ENCODE data around the gene ABCA7.

The ABCA7 gene

DNA sequence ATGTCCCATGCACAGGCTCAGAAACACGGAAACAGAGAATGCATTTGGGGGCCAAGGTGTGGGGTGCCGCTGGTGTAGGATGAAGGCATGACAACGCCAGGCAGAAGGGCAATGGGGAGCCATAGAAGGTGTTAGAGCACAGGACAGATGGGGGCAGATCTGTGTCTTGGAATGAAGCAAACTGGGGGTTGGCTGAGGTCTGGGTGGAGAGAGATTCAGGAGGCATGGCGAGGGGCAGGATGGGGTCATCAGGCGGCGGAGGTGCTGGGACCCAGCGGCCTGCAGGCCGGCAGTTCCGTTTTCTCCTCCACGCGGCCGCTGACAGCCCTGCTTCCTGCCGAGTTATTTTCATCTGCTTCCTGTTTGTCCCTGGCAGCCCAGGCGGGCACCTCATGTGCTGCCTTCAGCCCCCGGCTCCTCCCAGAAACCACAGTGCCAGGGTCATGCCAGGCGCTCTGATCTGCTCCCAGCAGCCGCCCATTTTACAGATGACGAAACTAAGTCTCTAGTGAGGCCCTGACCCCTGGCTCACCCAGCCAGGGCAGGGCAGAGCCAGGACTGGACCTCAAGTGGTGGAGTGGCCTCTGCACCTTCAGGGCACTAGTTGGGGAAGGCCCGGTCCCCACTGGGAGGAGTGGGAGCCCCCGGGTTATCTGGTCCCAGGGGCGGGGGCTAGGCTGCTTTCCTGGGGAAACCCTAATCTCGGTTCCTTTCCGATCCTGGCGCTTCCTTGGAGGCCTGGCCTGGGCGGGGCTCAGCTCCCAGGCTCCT is 29.3 kb downstream of the ABCA7 start:
- no peaks in the 10 kb centered on the region for H3K9me3 ChIP-seq
- no peak overlapping the region for H3K27ac ChIP-seq
- no peaks in the 10 kb centered on the region for H3K36me3 ChIP-seq
- intact Hi-C loops (cut with DNase I; ENCODE audit: low total_unique reads), result no loop called here
- peaks cover 0 to 80% of the 10 kb centered on the region in 2 donors for H3K27me3 ChIP-seq
- H3K4me3 ChIP-seq, result peak overlapping the region in 1 of 2 donors; percentile 51
- peaks cover 3 to 58% (median 47%) of the 10 kb centered on the region in 4 donors for H3K4me1 ChIP-seq
- TF ChIP-seq, protein P1, sequence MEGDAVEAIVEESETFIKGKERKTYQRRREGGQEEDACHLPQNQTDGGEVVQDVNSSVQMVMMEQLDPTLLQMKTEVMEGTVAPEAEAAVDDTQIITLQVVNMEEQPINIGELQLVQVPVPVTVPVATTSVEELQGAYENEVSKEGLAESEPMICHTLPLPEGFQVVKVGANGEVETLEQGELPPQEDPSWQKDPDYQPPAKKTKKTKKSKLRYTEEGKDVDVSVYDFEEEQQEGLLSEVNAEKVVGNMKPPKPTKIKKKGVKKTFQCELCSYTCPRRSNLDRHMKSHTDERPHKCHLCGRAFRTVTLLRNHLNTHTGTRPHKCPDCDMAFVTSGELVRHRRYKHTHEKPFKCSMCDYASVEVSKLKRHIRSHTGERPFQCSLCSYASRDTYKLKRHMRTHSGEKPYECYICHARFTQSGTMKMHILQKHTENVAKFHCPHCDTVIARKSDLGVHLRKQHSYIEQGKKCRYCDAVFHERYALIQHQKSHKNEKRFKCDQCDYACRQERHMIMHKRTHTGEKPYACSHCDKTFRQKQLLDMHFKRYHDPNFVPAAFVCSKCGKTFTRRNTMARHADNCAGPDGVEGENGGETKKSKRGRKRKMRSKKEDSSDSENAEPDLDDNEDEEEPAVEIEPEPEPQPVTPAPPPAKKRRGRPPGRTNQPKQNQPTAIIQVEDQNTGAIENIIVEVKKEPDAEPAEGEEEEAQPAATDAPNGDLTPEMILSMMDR (IDR thresholded peaks at IDR 0.05), result no peak
- DNase-seq, result peak; percentile 76 to 82

DNA sequence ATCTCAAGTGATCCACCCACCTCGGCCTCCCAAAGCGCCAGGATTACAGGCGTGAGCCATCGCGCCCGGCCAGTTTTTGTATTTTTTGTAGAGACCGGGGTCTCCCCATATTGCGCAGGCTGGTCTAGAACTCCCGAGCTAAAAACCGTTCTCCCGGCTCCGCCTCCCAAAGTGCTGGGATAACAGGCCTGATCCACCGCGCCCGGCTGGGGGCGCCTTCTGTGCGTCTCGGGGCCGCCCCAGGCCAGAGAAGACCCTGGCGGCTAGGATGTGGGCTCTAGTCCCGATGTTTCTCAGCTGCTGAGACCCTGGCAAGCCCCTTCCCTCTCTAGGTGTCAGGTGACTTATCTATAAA is 30.6 kb downstream of the ABCA7 start:
- no peaks in the 10 kb centered on the region for H3K9me3 ChIP-seq
- intact Hi-C loops (cut with DNase I; ENCODE audit: low total_unique reads), result no loop called here
- no peak overlapping the region for H3K4me3 ChIP-seq
- TF ChIP-seq, protein P1 (IDR thresholded peaks at IDR 0.05), result no peak
- H3K27ac ChIP-seq, result no peak overlapping the region
- DNase-seq, result no peak
- H3K27me3 ChIP-seq, result peaks cover 0 to 76% of the 10 kb centered on the region in 2 donors
- no peaks in the 10 kb centered on the region for H3K36me3 ChIP-seq
- H3K4me1 ChIP-seq, result peaks cover 3 to 45% (median 35%) of the 10 kb centered on the region in 4 donors

DNA sequence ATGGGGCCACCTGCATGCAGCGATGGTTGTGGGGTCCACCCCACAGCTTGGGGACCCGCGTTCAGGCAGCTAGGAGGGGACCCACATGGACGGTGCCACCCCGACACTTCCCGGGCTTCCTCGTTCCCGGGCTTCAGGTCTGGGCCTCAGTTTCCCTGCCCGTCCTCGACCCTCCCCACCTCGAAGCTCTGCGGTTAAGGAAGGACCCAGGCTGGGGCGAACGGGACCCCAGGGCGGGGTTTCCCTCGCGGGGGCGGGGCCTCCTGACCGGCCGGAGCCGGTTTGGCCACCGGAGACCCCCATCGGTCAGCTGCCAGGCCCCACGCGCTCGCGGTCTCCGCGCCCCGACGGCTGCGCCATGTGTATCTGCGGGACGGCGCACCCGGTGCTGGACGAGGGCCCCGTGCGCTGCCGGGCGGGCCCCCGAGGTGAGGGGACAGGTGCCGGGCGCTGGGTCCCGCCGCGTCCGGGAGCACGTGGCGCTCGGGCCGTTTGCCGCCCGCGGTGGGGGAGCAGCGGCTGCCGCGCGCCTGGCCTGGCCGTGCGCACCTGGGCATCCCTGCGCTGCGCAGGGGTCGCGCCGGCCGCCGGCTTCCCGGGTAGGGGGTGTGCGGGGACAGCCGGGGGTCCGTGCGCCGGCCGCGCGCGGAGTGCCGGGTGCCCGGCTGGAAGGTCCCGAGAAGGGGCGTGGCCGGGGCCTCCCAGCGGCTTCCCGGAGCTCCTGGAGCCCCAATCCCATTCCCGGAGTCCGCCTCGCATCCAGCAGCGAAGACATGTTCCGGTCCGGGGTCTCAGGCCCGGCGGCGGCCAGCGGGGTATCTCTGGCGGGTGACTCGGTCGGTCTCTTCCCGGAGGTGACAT is 31.3 kb downstream of the ABCA7 start:
- intact Hi-C loops (cut with DNase I; ENCODE audit: low total_unique reads), result no loop called here
- TF ChIP-seq, protein P1 (IDR thresholded peaks at IDR 0.05), result no peak
- Histone ChIP-seq H3K36me3 (no peaks in the 10 kb centered on the region), H3K4me3 (peak overlapping the region in 1 of 2 donors; percentile 23), H3K4me1 (peaks cover 3 to 39% (median 31%) of the 10 kb centered on the region in 4 donors), H3K9me3 (no peaks in the 10 kb centered on the region), H3K27me3 (peaks cover 0 to 70% of the 10 kb centered on the region in 2 donors), H3K27ac (no peak overlapping the region)
- DNase-seq, result no peak

DNA sequence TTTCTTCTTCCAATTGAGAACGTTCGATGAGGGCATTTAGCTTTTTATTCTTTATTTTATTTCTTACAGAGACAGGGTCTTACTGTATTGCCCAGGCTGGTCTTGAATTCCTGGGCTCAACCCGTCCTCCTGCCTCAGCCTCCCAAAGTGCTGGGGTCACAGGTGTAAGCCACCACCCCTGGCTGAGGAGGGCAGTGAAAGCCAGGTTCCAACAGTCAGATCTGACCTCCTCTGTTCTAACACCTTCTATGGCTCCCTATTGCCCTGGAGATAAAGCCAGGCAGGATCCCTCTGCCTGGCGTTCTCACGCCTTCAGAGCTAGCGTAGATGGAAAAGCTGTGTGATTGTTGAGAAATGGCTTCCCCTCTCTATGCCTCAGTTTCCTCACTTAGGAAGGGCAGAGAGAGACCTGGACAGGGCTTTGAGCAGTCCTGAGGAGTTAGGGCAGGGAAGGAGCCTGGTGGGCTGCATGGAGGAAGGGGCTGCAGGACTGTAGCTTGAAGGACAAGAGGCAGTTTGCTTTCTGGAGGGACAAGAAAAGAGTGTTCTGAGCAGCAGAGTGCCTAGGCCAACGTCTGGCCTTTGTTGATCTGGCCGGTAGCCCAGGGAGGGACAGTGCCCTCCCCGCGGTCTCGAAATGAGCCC is 32.6 kb downstream of the ABCA7 start:
- DNase-seq, result no peak
- no peak overlapping the region for H3K27ac ChIP-seq
- H3K4me1 ChIP-seq, result peaks cover 3 to 25% (median 18%) of the 10 kb centered on the region in 4 donors
- H3K4me3 ChIP-seq, result no peak overlapping the region
- no peaks in the 10 kb centered on the region for H3K9me3 ChIP-seq
- peaks cover 0 to 57% of the 10 kb centered on the region in 2 donors for H3K27me3 ChIP-seq
- H3K36me3 ChIP-seq, result no peaks in the 10 kb centered on the region
- intact Hi-C loops (cut with DNase I; ENCODE audit: low total_unique reads), result no loop called here
- TF ChIP-seq, protein P1 (IDR thresholded peaks at IDR 0.05), result no peak

DNA sequence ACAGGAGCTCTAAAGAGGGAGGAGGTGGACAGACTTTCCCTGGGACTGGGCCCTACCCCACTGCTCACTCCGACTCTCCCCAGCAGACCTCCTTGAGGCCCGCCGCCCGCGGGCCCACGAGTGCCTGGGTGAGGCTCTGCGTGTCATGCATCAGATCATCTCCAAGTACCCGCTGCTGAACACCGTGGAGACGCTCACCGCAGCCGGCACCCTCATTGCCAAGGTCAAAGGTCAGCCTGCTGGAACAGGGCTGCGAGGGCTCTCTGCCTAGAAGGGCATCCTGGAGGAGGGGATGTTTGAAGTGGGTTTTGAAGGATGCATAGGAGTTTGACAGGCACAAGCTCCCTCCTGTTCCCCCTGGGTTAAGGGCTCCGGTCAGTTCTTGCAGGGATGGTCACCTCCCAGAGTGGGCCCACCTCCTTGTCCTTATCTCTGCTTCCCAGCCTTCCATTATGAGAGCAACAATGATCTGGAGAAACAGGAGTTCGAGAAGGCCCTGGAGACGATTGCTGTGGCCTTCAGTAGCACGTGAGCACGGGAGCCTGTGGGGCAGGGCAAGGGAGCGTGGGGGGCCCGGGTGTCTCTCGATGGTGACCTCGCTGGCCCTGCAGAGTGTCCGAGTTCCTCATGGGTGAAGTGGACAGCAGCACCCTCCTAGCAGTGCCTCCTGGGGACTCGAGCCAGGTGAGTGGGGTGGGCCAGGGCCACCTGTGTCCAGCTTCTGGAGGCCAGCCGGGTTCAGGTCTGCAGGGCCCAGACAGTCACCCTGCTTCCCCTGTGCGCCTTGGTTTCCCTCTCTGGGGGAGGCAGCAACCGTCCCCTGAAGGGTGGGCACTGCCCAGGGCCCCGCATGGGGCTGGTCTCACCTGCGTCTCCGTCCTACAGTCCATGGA is 33.4 kb downstream of the ABCA7 start:
- H3K4me3 ChIP-seq, result no peak overlapping the region
- DNase-seq, result no peak
- H3K27ac ChIP-seq, result no peak overlapping the region
- H3K36me3 ChIP-seq, result no peaks in the 10 kb centered on the region
- peaks cover 3 to 24% (median 16%) of the 10 kb centered on the region in 4 donors for H3K4me1 ChIP-seq
- no peaks in the 10 kb centered on the region for H3K9me3 ChIP-seq
- peaks cover 0 to 49% of the 10 kb centered on the region in 2 donors for H3K27me3 ChIP-seq
- TF ChIP-seq, protein P1 (IDR thresholded peaks at IDR 0.05), result no peak
- intact Hi-C loops (cut with DNase I; ENCODE audit: low total_unique reads), result no loop called here

All from tibial artery (tissue), 4 donors.